HG02943 (cell line): ENCODE data around the gene LARGE1.

Experiments used
- ATAC-seq: cut with Tn5 transposase; IDR thresholded peaks from one replicate; pipeline ENCODE4 v1.9.1; 2021; ENCODE audit warnings: mild to moderate bottlenecking, low read depth, moderate library complexity; ENCODE audit not compliant: unreplicated experiment

LARGE1 gene

DNA sequence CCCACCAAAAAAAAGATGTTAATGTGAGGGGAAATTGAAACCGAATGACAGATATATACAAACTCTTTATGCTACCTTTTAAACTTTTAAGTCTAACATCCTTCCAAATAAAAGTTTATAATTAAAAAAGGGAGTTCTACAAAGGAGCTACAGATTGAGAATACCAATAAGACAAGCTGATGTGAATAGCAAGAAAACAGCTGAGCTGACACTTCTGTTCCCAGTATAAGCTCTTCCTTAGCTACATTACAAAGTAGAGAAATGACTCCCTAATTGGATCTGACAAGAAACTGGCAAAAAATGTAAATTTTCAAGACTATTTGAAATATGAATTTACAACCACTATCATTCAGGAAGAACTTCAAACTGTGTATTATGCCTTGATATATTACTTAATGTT, 567.5 kb downstream of the LARGE1 start:
- no peak for ATAC-seq

- ATAC-seq = no peak
Measured at GRCh38 chr22:33350961-33351360, 569.3 kb downstream of the LARGE1 start.

DNA sequence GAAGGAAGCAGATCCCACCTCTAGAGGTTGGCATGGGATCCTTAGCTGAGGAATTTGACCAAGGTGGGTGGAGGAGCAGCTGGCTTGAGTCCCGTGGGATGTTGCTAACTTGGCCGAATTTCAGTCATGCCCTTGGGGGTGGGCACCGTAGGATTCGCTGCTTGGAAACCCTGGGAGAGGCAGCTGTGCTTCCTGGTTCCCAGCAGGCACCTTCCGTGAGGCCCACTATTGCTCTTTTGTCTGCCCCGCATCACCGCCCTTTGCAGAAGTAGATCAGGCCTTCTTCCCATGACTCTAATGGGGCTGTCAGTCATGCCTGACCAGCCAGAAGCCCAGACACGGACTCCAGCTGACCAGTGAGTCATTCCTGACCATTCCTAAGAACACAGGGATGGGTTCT, 569.8 kb downstream of the LARGE1 start:
- no peak for ATAC-seq

- ATAC-seq = no peak
Measured at GRCh38 chr22:33347002-33347401, 573.3 kb downstream of the LARGE1 start.

- no peak for ATAC-seq
Measured at GRCh38 chr22:33341611-33342010, 578.7 kb downstream of the LARGE1 start.

- no peak for ATAC-seq
Measured at GRCh38 chr22:33337524-33337923, 582.8 kb downstream of the LARGE1 start.

DNA sequence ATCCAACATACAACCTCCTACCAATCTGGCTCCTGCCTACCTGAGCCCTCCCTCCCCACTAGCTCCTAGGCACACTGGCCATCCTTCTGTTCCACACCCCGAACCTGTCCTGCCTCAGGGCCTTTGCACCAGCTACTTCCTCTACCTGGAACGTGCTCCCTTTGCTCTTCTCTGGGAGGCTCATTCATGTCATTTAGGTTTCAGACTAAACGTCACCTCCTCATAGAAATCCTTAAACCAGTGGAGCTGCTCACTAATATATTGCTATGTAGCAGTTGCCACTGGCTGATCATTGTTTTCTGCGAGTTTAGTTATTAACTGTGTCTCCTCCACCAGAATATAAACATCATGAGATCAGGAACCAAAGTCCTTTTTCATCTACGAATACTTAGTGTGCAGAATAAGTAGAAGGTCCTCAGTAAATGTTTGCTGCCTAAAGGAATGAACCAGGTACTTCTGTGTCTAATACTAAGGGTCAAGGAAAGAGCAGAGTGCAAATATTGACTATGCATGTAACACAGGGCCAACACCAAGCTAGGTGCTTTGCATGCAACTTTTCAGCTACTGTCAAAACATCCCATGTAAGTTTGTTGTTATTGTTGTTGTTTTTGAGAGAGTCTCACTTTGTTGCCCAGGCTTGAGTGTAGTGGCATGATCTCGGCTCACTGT, 584.5 kb downstream of the LARGE1 start:
- no peak for ATAC-seq

DNA sequence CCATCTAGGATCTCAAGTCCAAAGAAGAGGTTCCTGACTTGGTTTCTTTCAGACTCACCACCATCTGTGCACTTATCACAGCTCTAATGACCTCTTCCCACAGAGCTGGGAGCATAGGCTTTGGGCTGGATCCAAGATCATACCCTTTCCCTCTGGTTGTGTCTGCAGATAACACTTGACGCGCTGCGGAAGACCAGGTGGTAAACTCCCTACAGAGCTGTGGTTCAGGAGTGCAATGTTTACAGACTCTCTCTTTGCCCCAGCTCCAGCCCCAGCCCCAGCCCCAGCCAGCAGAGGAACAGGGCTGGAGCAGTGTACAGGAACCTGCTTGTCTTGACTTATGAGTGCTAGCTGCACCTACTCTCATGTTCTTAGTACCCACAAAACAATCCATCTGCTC, 587.7 kb downstream of the LARGE1 start:
- ATAC-seq = no peak

DNA sequence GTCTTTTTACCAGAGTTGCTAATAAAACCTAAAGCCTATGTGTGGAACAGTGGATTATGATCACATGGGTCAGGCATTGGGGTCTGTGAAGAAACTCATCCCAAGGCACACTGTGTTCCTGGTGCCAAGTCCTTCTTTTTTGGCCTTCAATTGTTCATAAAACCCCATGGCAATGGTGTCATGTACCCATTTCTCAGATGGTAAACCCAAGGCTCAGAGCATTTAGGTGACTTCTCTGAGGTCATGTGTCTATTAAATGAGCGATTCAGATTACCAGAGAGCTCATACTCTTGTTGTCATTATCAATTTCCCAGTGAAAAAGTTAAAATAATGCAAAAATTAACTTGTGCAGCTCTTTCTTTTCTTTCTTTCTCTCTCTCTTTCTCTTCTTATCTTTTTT, 589.3 kb downstream of the LARGE1 start:
- no peak for ATAC-seq

DNA sequence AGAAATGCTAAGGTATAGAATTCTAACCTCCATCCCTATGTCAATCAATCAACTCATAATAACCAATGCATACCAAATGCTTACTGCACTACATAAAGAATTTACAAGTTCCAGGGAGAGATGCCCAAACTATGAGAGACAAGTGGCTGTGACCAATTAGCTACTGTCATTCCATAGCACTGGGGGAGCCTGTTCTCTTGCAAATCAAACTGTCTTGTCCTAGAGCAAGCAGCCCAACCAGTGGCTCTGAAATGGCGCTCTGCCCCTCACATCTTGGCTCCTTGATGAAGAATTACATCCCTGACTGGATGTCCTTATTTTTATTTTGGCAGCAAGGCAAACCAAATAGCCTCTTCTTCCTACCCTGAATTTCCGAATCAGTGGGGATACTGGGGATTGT, 589.7 kb downstream of the LARGE1 start:
- ATAC-seq = no peak

GRCh38 chr22:33329398-33329797, 590.9 kb downstream of the LARGE1 start:
- ATAC-seq = no peak

DNA sequence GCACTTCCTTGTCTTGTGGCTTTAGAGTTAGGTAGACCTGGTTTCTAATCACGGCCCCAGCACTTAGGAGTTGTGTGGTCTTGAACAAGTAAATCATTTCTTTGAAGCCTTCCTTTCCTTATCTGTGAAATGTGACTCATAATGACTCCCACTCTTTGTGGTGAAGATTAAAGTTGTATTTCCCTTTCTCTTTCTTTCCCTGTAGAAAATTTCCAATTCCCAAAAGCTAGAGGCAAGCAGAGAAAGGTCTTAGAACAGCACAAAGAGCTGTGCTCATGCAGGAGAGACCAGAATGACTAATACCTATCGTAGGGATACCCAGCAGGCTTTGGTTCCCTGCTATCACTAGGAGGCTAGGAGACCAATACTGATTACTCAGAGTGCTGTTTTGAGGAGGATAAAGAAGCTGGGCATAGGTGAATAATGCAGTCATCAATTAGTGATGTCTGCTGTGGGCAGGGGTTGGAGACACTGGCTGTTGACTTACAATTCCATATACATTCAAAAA, 591.4 kb downstream of the LARGE1 start:
- ATAC-seq = no peak

DNA sequence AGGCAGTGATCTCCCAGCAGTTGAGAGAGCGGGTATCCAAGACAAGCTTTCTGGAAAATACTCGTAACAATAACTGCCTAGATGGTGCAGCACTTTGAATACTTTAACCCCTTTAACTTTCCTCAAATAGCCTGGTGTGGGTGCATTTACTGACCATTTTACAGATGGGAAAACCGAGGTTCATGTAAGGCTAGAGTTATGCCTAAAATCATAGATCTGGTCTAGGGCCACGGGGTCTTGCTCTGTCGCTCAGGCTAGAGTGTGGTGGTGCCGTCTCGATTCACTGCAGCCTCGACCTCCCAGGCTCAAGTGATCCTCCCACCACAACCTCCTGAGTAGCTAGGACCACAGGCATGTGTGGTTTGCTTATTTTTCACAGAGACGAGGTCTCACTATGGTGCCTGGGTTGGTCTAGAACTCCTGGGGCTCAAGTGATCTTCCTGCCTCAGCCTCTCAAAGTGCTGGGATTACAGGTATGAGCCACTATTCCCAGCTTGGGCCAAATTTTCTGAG, 592.9 kb downstream of the LARGE1 start:
- ATAC-seq = no peak

DNA sequence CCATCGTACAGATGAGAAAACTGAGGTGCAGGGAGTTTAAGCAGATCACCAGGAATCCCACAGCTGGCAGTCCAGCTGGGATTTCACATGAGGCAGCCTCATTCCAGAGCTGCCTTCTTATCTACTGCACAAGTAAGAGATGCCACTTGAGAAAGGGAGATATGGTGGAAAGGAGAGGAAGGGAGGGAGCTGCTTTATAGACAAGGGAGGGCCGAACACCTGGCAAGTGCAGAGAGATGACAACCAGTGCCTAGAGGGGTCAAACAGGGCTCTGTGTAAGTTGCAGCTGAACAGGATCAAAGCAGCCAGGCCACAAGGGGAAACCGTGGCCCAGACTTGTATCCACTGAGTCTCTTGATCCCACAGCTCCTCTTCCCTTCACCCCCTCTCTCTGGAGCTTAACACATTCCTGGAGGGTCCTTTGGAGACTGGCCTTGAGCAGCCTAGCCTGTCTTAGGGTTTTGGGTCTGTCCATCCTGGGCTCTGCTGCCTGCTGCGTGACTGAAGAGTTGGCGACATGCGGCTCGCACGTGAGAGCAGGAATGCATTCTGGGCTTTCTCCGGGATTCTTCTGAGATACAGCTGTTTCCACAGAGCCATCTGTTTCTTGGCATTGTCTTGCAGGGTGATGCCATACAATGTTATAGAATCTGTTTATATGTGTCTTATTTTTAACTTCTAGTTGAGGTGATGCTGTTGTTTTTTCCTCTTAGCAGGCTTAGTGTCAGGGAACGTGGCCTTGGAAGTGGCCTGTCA, 593.6 kb downstream of the LARGE1 start:
- ATAC-seq = no peak

DNA sequence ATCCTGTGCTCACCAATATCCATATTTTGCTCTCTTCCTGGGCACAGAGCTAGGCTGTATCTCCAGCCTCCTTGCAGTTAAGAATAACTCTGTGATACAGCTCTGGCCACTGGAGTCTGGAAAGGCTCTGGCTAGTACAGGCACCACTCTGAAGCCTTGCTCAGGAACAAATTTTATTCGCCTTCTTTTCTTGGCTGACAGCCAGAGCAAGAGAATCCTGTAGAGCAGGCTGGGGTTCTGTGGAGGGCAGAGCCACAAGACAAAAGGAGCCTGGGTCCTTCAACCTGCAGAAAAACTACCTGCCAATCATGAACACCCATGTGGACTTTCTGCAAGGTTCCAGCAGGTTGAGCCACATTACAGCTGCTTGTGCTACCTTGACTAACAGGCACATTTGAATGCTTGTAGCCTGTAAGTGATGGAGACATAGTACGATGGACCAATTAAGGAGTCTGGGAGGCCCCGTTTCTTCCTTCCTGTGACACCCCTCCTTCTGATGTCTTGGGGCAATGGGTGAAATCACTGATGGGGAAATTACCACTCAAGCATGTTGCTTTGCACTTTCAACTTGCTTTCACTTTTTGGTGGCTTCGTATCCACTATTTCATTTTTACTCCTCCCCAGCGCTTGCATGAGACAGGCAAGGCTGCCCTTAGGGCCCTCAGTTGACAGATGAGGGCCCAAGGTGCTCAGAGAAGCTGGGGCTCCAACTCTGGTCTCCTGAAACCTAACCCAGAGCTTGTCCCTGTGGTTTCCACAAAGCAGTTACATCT, 594.9 kb downstream of the LARGE1 start:
- no peak for ATAC-seq

DNA sequence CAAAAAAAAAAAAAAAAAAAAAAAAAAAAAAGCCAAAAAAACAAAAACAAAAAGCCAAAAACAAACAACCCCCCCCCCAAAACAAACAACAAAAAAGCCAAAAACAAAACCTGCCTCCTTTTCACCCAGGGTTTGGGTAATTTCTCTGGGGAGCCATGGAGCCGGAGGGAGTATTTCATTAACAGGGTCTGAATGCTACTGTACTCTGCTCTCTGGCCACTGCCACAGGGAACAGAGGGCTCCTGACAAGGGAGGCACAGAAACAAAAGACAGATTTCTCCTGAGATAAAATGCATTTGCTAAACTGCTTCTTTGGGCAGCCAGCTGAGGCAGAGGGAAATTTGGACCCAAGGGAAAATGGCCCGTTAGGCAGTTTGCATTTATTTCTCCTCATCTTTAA, 596.0 kb downstream of the LARGE1 start:
- no peak for ATAC-seq

DNA sequence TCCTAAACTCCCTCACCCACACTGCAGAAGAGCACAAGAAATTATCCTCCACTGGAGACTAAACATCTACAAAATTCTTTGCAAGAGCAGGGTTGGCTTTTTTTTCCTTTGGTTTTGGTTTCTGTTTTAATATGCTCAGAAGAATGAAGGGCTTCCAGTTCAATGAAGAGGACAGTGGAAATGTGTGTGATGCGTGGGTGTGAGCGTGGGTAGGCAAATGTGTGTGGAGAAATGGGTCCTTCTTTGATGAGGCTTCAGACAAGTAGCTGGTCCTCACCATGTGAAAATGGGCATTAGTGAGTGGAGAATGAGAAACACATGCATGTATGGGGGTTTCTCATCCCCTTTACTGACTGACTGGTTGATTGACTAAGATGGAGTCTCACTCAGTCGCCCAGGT, 598.8 kb downstream of the LARGE1 start:
- ATAC-seq = no peak

DNA sequence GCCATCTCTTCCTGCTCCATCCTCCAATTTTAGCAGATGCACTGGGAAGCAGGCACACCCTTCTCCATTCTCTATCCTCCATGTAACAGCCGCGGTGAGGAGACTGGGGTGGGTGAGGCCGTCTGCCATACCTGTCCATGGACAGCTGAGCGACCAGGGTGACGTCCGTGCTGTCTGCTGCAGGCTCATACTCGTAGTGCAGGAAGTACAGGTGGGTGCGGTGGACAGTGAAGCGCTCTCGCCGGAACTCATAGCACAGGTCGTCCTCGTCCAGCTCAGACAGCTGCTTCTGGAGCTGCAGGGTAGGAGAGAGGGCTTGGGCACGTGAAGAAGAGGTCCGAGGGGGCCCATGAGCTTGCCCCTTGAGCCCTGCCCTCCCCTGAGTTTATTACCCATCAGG, 604.3 kb downstream of the LARGE1 start:
- no peak for ATAC-seq

DNA sequence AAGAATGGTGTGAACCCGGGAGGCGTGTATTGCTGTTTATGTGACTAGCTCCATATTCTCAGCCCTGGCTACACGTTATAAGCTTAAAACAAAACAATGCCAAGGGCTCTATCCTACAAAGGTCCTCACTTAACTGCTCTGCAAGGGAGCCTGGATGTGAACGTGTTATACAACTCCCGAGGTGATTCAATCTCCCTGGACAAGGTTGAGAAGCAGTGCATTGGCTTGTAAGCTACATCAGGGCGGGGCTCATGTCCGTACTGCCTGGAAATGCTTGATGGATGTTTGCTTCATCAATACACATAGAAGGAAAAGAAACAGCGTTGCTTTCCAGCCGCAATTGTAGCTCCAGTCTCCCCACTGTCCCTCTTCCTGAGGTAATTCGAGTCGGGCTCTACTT, 605.2 kb downstream of the LARGE1 start:
- ATAC-seq = no peak

- no peak for ATAC-seq
Measured at GRCh38 chr22:33314316-33314715, 606.0 kb downstream of the LARGE1 start.

GRCh38 chr22:33303099-33303498, 617.2 kb downstream of the LARGE1 start:
- ATAC-seq = no peak
